ENCODE measurements around the gene DLGAP4.

Gene DLGAP4

GRCh38 chr20:36390719-36391415 lies 84.7 kb downstream of the DLGAP4 start:
- no peak overlapping the region for H3K27ac Mint-ChIP-seq
- H3K4me3 Mint-ChIP-seq = no peak overlapping the region

GRCh38 chr20:36391456-36391855 lies 85.3 kb downstream of the DLGAP4 start:
- no peak overlapping the region for H3K4me3 Mint-ChIP-seq
- H3K9me3 Mint-ChIP-seq = no peaks in the 10 kb centered on the region
- peaks cover 4% of the 10 kb centered on the region for H3K4me1 Mint-ChIP-seq
- ATAC-seq (no peak), DNase-seq (ENCODE audit: low spot score in 2 of 2) (no peak)
- no peaks in the 10 kb centered on the region for H3K36me3 Mint-ChIP-seq
- no peak overlapping the region for H3K27ac Mint-ChIP-seq

More at GRCh38 chr20:36390719-36391415, 84.7 kb downstream of the DLGAP4 start:
- H3K36me3 Mint-ChIP-seq = no peaks in the 10 kb centered on the region
- no peaks in the 10 kb centered on the region for H3K4me1 Mint-ChIP-seq
- ATAC-seq (peak; percentile 12), DNase-seq (ENCODE audit: low spot score in 2 of 2) (no peak)
- H3K9me3 Mint-ChIP-seq = no peaks in the 10 kb centered on the region

GRCh38 chr20:36391955-36392354 lies 85.8 kb downstream of the DLGAP4 start:
- ATAC-seq = no peak
- Mint-ChIP-seq H3K4me1 (peaks cover 6% of the 10 kb centered on the region), H3K27ac (no peak overlapping the region)

GRCh38 chr20:36392989-36393388 lies 86.8 kb downstream of the DLGAP4 start:
- Mint-ChIP-seq H3K27ac (no peak overlapping the region), H3K4me3 (no peak overlapping the region), H3K36me3 (no peaks in the 10 kb centered on the region), H3K4me1 (peaks cover 6% of the 10 kb centered on the region), H3K9me3 (no peaks in the 10 kb centered on the region)
- no peak for ATAC-seq
- no peak for DNase-seq (ENCODE audit: low spot score in 2 of 2)

More at GRCh38 chr20:36391955-36392354, 85.8 kb downstream of the DLGAP4 start:
- Mint-ChIP-seq H3K4me3 (no peak overlapping the region), H3K9me3 (no peaks in the 10 kb centered on the region), H3K36me3 (no peaks in the 10 kb centered on the region)
- DNase-seq (ENCODE audit: low spot score in 2 of 2) = no peak

GRCh38 chr20:36394340-36394965 lies 88.3 kb downstream of the DLGAP4 start:
- DNase-seq (ENCODE audit: low spot score in 2 of 2) = no peak
- H3K4me3 Mint-ChIP-seq = no peak overlapping the region
- ATAC-seq = no peak

GRCh38 chr20:36396340-36396739 lies 90.2 kb downstream of the DLGAP4 start:
- no peak overlapping the region for H3K27ac Mint-ChIP-seq

More at GRCh38 chr20:36394340-36394965, 88.3 kb downstream of the DLGAP4 start:
- no peaks in the 10 kb centered on the region for H3K9me3 Mint-ChIP-seq
- peaks cover 6% of the 10 kb centered on the region for H3K4me1 Mint-ChIP-seq
- no peaks in the 10 kb centered on the region for H3K36me3 Mint-ChIP-seq
- H3K27ac Mint-ChIP-seq = no peak overlapping the region

GRCh38 chr20:36396847-36397630 lies 90.9 kb downstream of the DLGAP4 start:
- Mint-ChIP-seq H3K4me1 (peaks cover 6% of the 10 kb centered on the region), H3K4me3 (no peak overlapping the region), H3K27ac (no peak overlapping the region), H3K9me3 (no peaks in the 10 kb centered on the region), H3K36me3 (no peaks in the 10 kb centered on the region)
- no peak for DNase-seq (ENCODE audit: low spot score in 2 of 2)
- no peak for ATAC-seq

More at GRCh38 chr20:36396340-36396739, 90.2 kb downstream of the DLGAP4 start:
- H3K4me1 Mint-ChIP-seq = peaks cover 6% of the 10 kb centered on the region
- H3K4me3 Mint-ChIP-seq = no peak overlapping the region
- ATAC-seq = no peak
- no peaks in the 10 kb centered on the region for H3K9me3 Mint-ChIP-seq
- H3K36me3 Mint-ChIP-seq = no peaks in the 10 kb centered on the region
- no peak for DNase-seq (ENCODE audit: low spot score in 2 of 2)

GRCh38 chr20:36398515-36398914 lies 92.4 kb downstream of the DLGAP4 start:
- ATAC-seq (no peak), DNase-seq (ENCODE audit: low spot score in 2 of 2) (no peak)
- Mint-ChIP-seq H3K9me3 (peaks cover 5% of the 10 kb centered on the region), H3K4me1 (peaks cover 6% of the 10 kb centered on the region), H3K27ac (no peak overlapping the region), H3K4me3 (no peak overlapping the region), H3K36me3 (no peaks in the 10 kb centered on the region)

- Mint-ChIP-seq H3K27ac (no peak overlapping the region), H3K4me3 (no peak overlapping the region), H3K9me3 (peaks cover 5% of the 10 kb centered on the region), H3K4me1 (peaks cover 6% of the 10 kb centered on the region), H3K36me3 (no peaks in the 10 kb centered on the region)
- ATAC-seq (peak; percentile 63), DNase-seq (ENCODE audit: low spot score in 2 of 2) (peak; percentile 8 to 65)
Measured at GRCh38 chr20:36399147-36399968, 93.2 kb downstream of the DLGAP4 start.

GRCh38 chr20:36399969-36400545 lies 93.9 kb downstream of the DLGAP4 start:
- no peak for DNase-seq (ENCODE audit: low spot score in 2 of 2)
- ATAC-seq = no peak
- H3K27ac Mint-ChIP-seq = no peak overlapping the region

GRCh38 chr20:36400909-36401735 lies 95.0 kb downstream of the DLGAP4 start:
- Mint-ChIP-seq H3K4me1 (peaks cover 6% of the 10 kb centered on the region), H3K9me3 (peaks cover 5% of the 10 kb centered on the region), H3K4me3 (no peak overlapping the region), H3K27ac (no peak overlapping the region), H3K36me3 (no peaks in the 10 kb centered on the region)
- no peak for DNase-seq (ENCODE audit: low spot score in 2 of 2)
- no peak for ATAC-seq

More at GRCh38 chr20:36399969-36400545, 93.9 kb downstream of the DLGAP4 start:
- no peak overlapping the region for H3K4me3 Mint-ChIP-seq
- peaks cover 5% of the 10 kb centered on the region for H3K9me3 Mint-ChIP-seq
- peaks cover 6% of the 10 kb centered on the region for H3K4me1 Mint-ChIP-seq
- H3K36me3 Mint-ChIP-seq = no peaks in the 10 kb centered on the region

- Mint-ChIP-seq H3K9me3 (peaks cover 5% of the 10 kb centered on the region), H3K4me1 (peaks cover 4% of the 10 kb centered on the region), H3K4me3 (no peak overlapping the region), H3K36me3 (no peaks in the 10 kb centered on the region), H3K27ac (no peak overlapping the region)
- DNase-seq (ENCODE audit: low spot score in 2 of 2) = no peak
- no peak for ATAC-seq
Measured at GRCh38 chr20:36402708-36403107, 96.6 kb downstream of the DLGAP4 start.

- peaks cover 8% of the 10 kb centered on the region for H3K4me1 Mint-ChIP-seq
- no peak overlapping the region for H3K4me3 Mint-ChIP-seq
- ATAC-seq = no peak
- DNase-seq (ENCODE audit: low spot score in 2 of 2) = no peak
- H3K9me3 Mint-ChIP-seq = peaks cover 5% of the 10 kb centered on the region
- no peaks in the 10 kb centered on the region for H3K36me3 Mint-ChIP-seq
- no peak overlapping the region for H3K27ac Mint-ChIP-seq
Measured at GRCh38 chr20:36404435-36404978, 98.4 kb downstream of the DLGAP4 start.

GRCh38 chr20:36405255-36405654 lies 99.1 kb downstream of the DLGAP4 start:
- Mint-ChIP-seq H3K4me3 (no peak overlapping the region), H3K27ac (no peak overlapping the region), H3K36me3 (no peaks in the 10 kb centered on the region), H3K9me3 (peaks cover 5% of the 10 kb centered on the region), H3K4me1 (peaks cover 8% of the 10 kb centered on the region)
- ATAC-seq = no peak
- no peak for DNase-seq (ENCODE audit: low spot score in 2 of 2)

Data from stimulated activated effector memory CD8-positive, alpha-beta T cell treated with anti-CD3 and anti-CD28 coated beads, Interleukin-12 subunit alpha, Interleukin-12 subunit beta, amount 100 ng/mL, for 72 hours (primary cell).